Fibroblast of pulmonary artery (primary cell): ENCODE measurements around the gene ZNF483.
"Not testable (repeated sequence)": the region's sequence is repeated elsewhere in the genome, so short reads cannot be mapped to it uniquely, and the experiment has no call there.

Source experiments
- DNase-seq: peaks from one replicate; pipeline ENCODE4 v3.0.0-alpha.2; 2010; ENCODE audit warnings: low read depth
- H3K4me3 ChIP-seq: replicated peaks from 2 replicates; pipeline ENCODE4 v1.5.1; 2011; ENCODE audit warnings: low read depth, mild to moderate bottlenecking, control low read depth, low read length, moderate library complexity
- CTCF ChIP-seq: IDR thresholded peaks from 2 replicates; pipeline ENCODE4 v1.5.1; 2011; ENCODE audit warnings: mild to moderate bottlenecking, control low read depth, low read length, inconsistent platforms; ENCODE audit errors: missing control alignments

Gene ZNF483

GRCh38 chr9:111542497-111543254 lies 17.7 kb downstream of the ZNF483 start:
- TF ChIP-seq CTCF, result no peak
- no peak for DNase-seq
- H3K4me3 ChIP-seq, result no peak overlapping the region

- TF ChIP-seq CTCF, result no peak
- DNase-seq, result no peak
- no peak overlapping the region for H3K4me3 ChIP-seq
These were observed 23.6 kb downstream of the ZNF483 start for GRCh38 chr9:111548623-111549022.

GRCh38 chr9:111555425-111555824 lies 30.4 kb downstream of the ZNF483 start:
- not testable (repeated sequence) for H3K4me3 ChIP-seq

GRCh38 chr9:111559000-111559610 lies 34.1 kb downstream of the ZNF483 start:
- H3K4me3 ChIP-seq, result no peak overlapping the region
- no peak for TF ChIP-seq CTCF
- peak; percentile 32 for DNase-seq

More at GRCh38 chr9:111555425-111555824, 30.4 kb downstream of the ZNF483 start:
- DNase-seq, result not testable (repeated sequence)

GRCh38 chr9:111561165-111561719 lies 36.3 kb downstream of the ZNF483 start:
- TF ChIP-seq CTCF, result no peak
- H3K4me3 ChIP-seq, result no peak overlapping the region
- no peak for DNase-seq

- DNase-seq, result peak; percentile 58
- no peak for TF ChIP-seq CTCF
- no peak overlapping the region for H3K4me3 ChIP-seq
These were observed 41.3 kb downstream of the ZNF483 start for GRCh38 chr9:111566234-111566633.

GRCh38 chr9:111568127-111568526 lies 43.1 kb downstream of the ZNF483 start:
- not testable (repeated sequence) for DNase-seq

GRCh38 chr9:111572950-111573604 lies 48.1 kb downstream of the ZNF483 start:
- no peak overlapping the region for H3K4me3 ChIP-seq
- DNase-seq, result peak; percentile 84
- no peak for TF ChIP-seq CTCF

More at GRCh38 chr9:111568127-111568526, 43.1 kb downstream of the ZNF483 start:
- H3K4me3 ChIP-seq, result not testable (repeated sequence)
